Keratinocyte (primary cell): Measurements from ENCODE around the gene PTDSS2. TPM values are rescaled to one million over a fixed set of nuclear protein-coding genes. Genes with fewer than 3 reads are reported as not detected.

Experiments
- DNase-seq: peaks from one replicate; pipeline ENCODE4 v3.0.0-alpha.2; 2011; ENCODE audit warnings: low read depth, missing footprints, low spot score
- FAIRE-seq: peaks from 2 replicates; lab custom pipeline; 2011; peaks lifted over from hg19 to GRCh38; lab: Jason Lieb, UNC
- H2AFZ ChIP-seq: 2 replicates; pipeline ENCODE4 v1.6.0; 2012; ENCODE audit warnings: low read length, control low read depth, inconsistent platforms; ENCODE audit not compliant: control insufficient read depth
- H3K27ac ChIP-seq: 2 replicates; pipeline ENCODE4 v1.5.1; 2011; ENCODE audit warnings: low read length; ENCODE audit not compliant: control insufficient read depth, insufficient read depth
- H3K27me3 ChIP-seq: 3 replicates; pipeline ENCODE4 v1.6.0; 2011; ENCODE audit warnings: low read length; ENCODE audit not compliant: control insufficient read depth, insufficient read depth; ENCODE audit errors: extremely low read depth
- H3K36me3 ChIP-seq, 2 experiments: 2 replicates in 1 of 2; 3 replicates in 1 of 2; pipeline ENCODE4 v1.5.1; 2011; ENCODE audit warnings: low read length in 2 of 2, mild to moderate bottlenecking in 1 of 2; ENCODE audit not compliant: control insufficient read depth in 2 of 2, insufficient read depth in 2 of 2; ENCODE audit errors: extremely low read depth in 1 of 2
- H3K4me1 ChIP-seq: 3 replicates; pipeline ENCODE4 v1.5.1; 2011; ENCODE audit warnings: low read length; ENCODE audit not compliant: control insufficient read depth, insufficient read depth; ENCODE audit errors: extremely low read depth
- H3K4me2 ChIP-seq: 3 replicates; pipeline ENCODE4 v1.6.0; 2011; ENCODE audit warnings: low read depth, low read length; ENCODE audit not compliant: control insufficient read depth, insufficient read depth; ENCODE audit errors: extremely low read depth
- H3K4me3 ChIP-seq, 3 experiments: fragments of 200-600 bp in 1 of 3; sonication (generic) in 1 of 3; 2 replicates in 2 of 3; 3 replicates in 1 of 3; pipeline ENCODE4 v1.5.1; 2011 to 2016; ENCODE audit warnings: low read length in 3 of 3, mild to moderate bottlenecking in 3 of 3, control low read depth in 2 of 3, inconsistent platforms in 1 of 3, low read depth in 1 of 3, mixed read lengths in 1 of 3, mixed run types in 1 of 3, moderate library complexity in 1 of 3; ENCODE audit not compliant: control insufficient read depth in 2 of 3, insufficient read depth in 2 of 3; ENCODE audit errors: extremely low read depth in 1 of 3
- H3K79me2 ChIP-seq: 2 replicates; pipeline ENCODE4 v1.6.0; 2012; ENCODE audit warnings: low read length; ENCODE audit not compliant: control insufficient read depth, insufficient read depth
- H3K9ac ChIP-seq: 3 replicates; pipeline ENCODE4 v1.6.0; 2011; ENCODE audit warnings: low read length; ENCODE audit not compliant: control insufficient read depth, insufficient read depth; ENCODE audit errors: extremely low read depth
- H3K9me1 ChIP-seq: 3 replicates; pipeline ENCODE4 v1.6.0; 2011; ENCODE audit warnings: low read length; ENCODE audit not compliant: control insufficient read depth, insufficient read depth; ENCODE audit errors: extremely low read depth
- H3K9me3 ChIP-seq: 2 replicates; pipeline ENCODE4 v1.5.1; 2012; ENCODE audit warnings: low read depth, low read length; ENCODE audit not compliant: control insufficient read depth
- H4K20me1 ChIP-seq: 3 replicates; pipeline ENCODE4 v1.6.0; 2011; ENCODE audit warnings: low read length; ENCODE audit not compliant: control insufficient read depth, insufficient read depth; ENCODE audit errors: extremely low read depth
- EZH2 ChIP-seq: IDR thresholded peaks from one replicate; pipeline ENCODE4 v1.6.1; 2012; ENCODE audit warnings: inconsistent platforms, mild to moderate bottlenecking, low read length, moderate library complexity
- dilution Hi-C: fragments of 300-500 bp; cut with MboI; formaldehyde crosslinking; loops from one replicate; pipeline ENCODE4 v1.7.0; 2020; ENCODE audit warnings: low sequenced_read_pairs; ENCODE audit not compliant: extremely low pct_ligation_motif_present
- polyA plus RNA-seq, 5 experiments: library from polyadenylated mRNA; depleted of rRNA in 3 of 5; stranded (reverse) in 3 of 5; stranded (forward) in 1 of 5; unstranded in 1 of 5; fragments of >200 nt; gene quantifications; 1 replicate in 1 of 5; 2 replicates in 3 of 5; 3 replicates in 1 of 5; pipeline versions ENCODE4 v1.2.1 to v1.2.3, GENCODE V29; 2011 to 2012; ENCODE audit warnings: missing spikeins in 2 of 5, low read depth in 1 of 5, low replicate concordance in 1 of 5
- TF ChIP-seq, protein P1 (sequence below), 3 experiments: IDR thresholded peaks in 1 of 3; conservative IDR thresholded peaks in 1 of 3; optimal IDR thresholded peaks in 1 of 3; 2 replicates in 2 of 3; 3 replicates in 1 of 3; pipeline versions ENCODE3 to v1.5.1; 2011; ENCODE audit warnings: low read length in 3 of 3, mild to moderate bottlenecking in 3 of 3, moderate library complexity in 2 of 3, control low read depth in 1 of 3, inconsistent platforms in 1 of 3; ENCODE audit not compliant: insufficient read depth in 2 of 3; ENCODE audit errors: extremely low read depth in 1 of 3

PTDSS2 gene
- polyA plus RNA-seq, 1 donor (not counting 4 experiments of a cell fraction or from before 2014, with no cell fraction given), result 21.6 TPM

DNA sequence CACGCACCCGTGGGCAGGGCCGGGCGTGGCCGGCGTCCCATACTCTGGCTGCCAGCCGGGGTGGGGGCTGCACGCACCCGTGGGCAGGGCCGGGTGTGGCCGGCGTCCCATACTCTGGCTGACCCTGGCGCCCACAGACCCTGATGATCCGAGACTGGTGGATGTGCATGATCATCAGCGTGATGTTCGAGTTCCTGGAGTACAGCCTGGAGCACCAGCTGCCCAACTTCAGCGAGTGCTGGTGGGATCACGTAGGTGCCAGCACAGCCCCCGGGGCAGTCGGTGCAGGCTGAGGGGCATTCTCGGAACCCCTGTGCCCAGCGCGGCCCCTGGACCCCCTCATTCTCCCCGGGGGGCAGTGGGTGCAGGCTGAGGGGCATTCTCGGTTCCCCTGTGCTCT is 38.0 kb downstream of the PTDSS2 start:
- no peak for DNase-seq
- no peak overlapping the region for H3K27ac ChIP-seq

DNA sequence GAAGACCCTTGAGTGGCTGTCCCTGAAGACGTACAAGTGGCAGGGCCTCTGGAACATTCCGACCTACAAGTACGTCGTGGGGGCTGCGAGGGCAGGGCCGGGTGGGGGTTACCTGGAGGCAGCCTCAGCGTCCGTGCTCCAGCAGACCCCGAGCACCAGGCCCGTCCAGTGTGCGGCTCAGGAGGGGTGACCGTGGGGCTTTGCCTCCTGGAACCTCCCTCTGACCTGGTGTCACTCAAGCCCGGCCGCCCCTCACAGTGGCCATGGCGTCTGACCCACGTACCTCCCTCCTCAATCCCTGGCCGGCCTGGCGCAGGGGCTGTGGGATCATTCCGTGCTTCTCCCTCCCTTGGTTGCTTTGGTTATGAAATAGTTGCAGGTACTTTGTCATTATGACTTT is 38.5 kb downstream of the PTDSS2 start:
- H3K9me3 ChIP-seq, result no peaks in the 10 kb centered on the region
- peaks cover 12% of the 10 kb centered on the region for H3K79me2 ChIP-seq
- DNase-seq (no peak), FAIRE-seq (no peak)
- no peak overlapping the region for H3K27ac ChIP-seq
- dilution Hi-C loops, result no loop called here
- peaks cover 2% of the 10 kb centered on the region for H4K20me1 ChIP-seq
- no peaks in the 10 kb centered on the region for H3K9me1 ChIP-seq
- H3K27me3 ChIP-seq, result no peaks in the 10 kb centered on the region
- TF ChIP-seq, protein P1, sequence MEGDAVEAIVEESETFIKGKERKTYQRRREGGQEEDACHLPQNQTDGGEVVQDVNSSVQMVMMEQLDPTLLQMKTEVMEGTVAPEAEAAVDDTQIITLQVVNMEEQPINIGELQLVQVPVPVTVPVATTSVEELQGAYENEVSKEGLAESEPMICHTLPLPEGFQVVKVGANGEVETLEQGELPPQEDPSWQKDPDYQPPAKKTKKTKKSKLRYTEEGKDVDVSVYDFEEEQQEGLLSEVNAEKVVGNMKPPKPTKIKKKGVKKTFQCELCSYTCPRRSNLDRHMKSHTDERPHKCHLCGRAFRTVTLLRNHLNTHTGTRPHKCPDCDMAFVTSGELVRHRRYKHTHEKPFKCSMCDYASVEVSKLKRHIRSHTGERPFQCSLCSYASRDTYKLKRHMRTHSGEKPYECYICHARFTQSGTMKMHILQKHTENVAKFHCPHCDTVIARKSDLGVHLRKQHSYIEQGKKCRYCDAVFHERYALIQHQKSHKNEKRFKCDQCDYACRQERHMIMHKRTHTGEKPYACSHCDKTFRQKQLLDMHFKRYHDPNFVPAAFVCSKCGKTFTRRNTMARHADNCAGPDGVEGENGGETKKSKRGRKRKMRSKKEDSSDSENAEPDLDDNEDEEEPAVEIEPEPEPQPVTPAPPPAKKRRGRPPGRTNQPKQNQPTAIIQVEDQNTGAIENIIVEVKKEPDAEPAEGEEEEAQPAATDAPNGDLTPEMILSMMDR (optimal IDR thresholded peaks at IDR 0.05 in 1 of 3, IDR thresholded peaks at IDR 0.05 in 1 of 3, conservative IDR thresholded peaks at IDR 0.05 in 1 of 3; ENCODE audit: extremely low read depth in 1 of 3, insufficient read depth in 2 of 3, low read length in 3 of 3), result no peak
- TF ChIP-seq EZH2, result no peak
- no peak overlapping the region for H3K9ac ChIP-seq
- H3K36me3 ChIP-seq, result peaks cover 8 to 14% of the 10 kb centered on the region in 2 experiments
- no peak overlapping the region for H2AFZ ChIP-seq
- H3K4me3 ChIP-seq, result no peak overlapping the region
- H3K4me1 ChIP-seq, result no peaks in the 10 kb centered on the region
- no peak overlapping the region for H3K4me2 ChIP-seq

More for the DNA sequence above, 38.0 kb downstream of the PTDSS2 start:
- Histone ChIP-seq H3K4me2 (no peak overlapping the region), H3K9me1 (no peaks in the 10 kb centered on the region), H3K36me3 (peaks cover 8 to 14% of the 10 kb centered on the region in 2 experiments), H2AFZ (no peak overlapping the region), H3K4me1 (no peaks in the 10 kb centered on the region), H3K9me3 (no peaks in the 10 kb centered on the region), H3K4me3 (no peak overlapping the region), H3K79me2 (peaks cover 12% of the 10 kb centered on the region), H3K27me3 (no peaks in the 10 kb centered on the region), H4K20me1 (peaks cover 2% of the 10 kb centered on the region), H3K9ac (no peak overlapping the region)
- TF ChIP-seq EZH2, result no peak
- TF ChIP-seq, protein P1 (optimal IDR thresholded peaks at IDR 0.05 in 1 of 3, IDR thresholded peaks at IDR 0.05 in 1 of 3, conservative IDR thresholded peaks at IDR 0.05 in 1 of 3; ENCODE audit: extremely low read depth in 1 of 3, insufficient read depth in 2 of 3, low read length in 3 of 3), result no peak
- no peak for FAIRE-seq
- dilution Hi-C loops, result no loop called here
